Measurements from ENCODE around the gene C5orf63. TPM values are rescaled to one million over a fixed set of nuclear protein-coding genes. Genes with fewer than 3 reads are reported as not detected.

Gene C5orf63
- total RNA-seq, 1 experiment from 2014 or later: 1.2 TPM

- Histone ChIP-seq H4K8ac (replicated peaks; ENCODE audit: insufficient read length, low read depth, low read length) (no peak overlapping the region), H3K27me3 (ENCODE audit: insufficient read depth, low read length) (no peaks in the 10 kb centered on the region; the same call in 1 of the 2 replicates), H3K4ac (ENCODE audit: low read depth, low read length) (no peak overlapping the region), H3K79me2 (ENCODE audit: insufficient read depth, low read length) (no peaks in the 10 kb centered on the region), H3K27ac (ENCODE audit: insufficient read length, low read depth, low read length) (no peak overlapping the region), H3K18ac (ENCODE audit: insufficient read length, low read depth, low read length) (no peak overlapping the region), H2BK5ac (ENCODE audit: insufficient read length, low read length) (no peak overlapping the region), H2AFZ (ENCODE audit: low read length) (no peak overlapping the region), H3K79me1 (ENCODE audit: insufficient read depth, low read depth, low read length, poor library complexity, severe bottlenecking) (no peaks in the 10 kb centered on the region), H3K4me1 (ENCODE audit: insufficient read depth, low read length) (peaks cover 8% of the 10 kb centered on the region; the same call in 1 of the 2 replicates), H3K9me3 (ENCODE audit: control insufficient read depth, low read depth, low read length) (no peaks in the 10 kb centered on the region), H3T11ph (ENCODE audit: low read length) (no peak overlapping the region), H3K56ac (ENCODE audit: insufficient read length, low read depth, low read length) (no peak overlapping the region), H2AK5ac (ENCODE audit: insufficient read length, low read length) (no peak overlapping the region), H3K9ac (ENCODE audit: extremely low read depth, insufficient read length, low read length) (no peak overlapping the region), H3K23ac (ENCODE audit: insufficient read length, low read depth, low read length) (no peak overlapping the region), H2BK15ac (ENCODE audit: low read depth, low read length) (no peak overlapping the region), H2BK20ac (ENCODE audit: low read depth, low read length, poor library complexity, severe bottlenecking) (no peak overlapping the region), H4K91ac (ENCODE audit: insufficient read length, low read depth, low read length) (no peak overlapping the region), H3K14ac (ENCODE audit: insufficient read depth, low read length) (no peak overlapping the region), H3K23me2 (ENCODE audit: insufficient read length, low read depth, low read length, poor library complexity, severe bottlenecking) (no peaks in the 10 kb centered on the region), H3K4me2 (ENCODE audit: insufficient read depth, insufficient read length, low read length) (no peak overlapping the region), H4K20me1 (ENCODE audit: control insufficient read depth, insufficient read depth, insufficient read length) (no peaks in the 10 kb centered on the region), H2BK12ac (ENCODE audit: insufficient read length, low read depth, low read length) (no peak overlapping the region), H4K5ac (ENCODE audit: insufficient read length, low read depth, low read length) (no peak overlapping the region), H2BK120ac (ENCODE audit: low read depth, low read length, poor library complexity, severe bottlenecking) (no peak overlapping the region)
- Mint-ChIP-seq H3K4me1 (peaks cover 22 to 35% of the 10 kb centered on the region in 2 experiments), H3K36me3 (ENCODE audit: insufficient read depth in 1 of 3, low read depth in 3 of 3) (no peaks in the 10 kb centered on the region), H3K27me3 (ENCODE audit: low read depth) (no peaks in the 10 kb centered on the region), H3K4me3 (no peak overlapping the region), H3K27ac (no peak overlapping the region), H3K9me3 (no peaks in the 10 kb centered on the region; a peak in 1 of 5 replicates)
- no CpG with 5 or more reads among the region's 5 CpGs for WGBS (ENCODE audit: extremely low coverage, insufficient read length, low lambda C conversion rate)
- no peak for TF ChIP-seq CTCF (conservative IDR thresholded peaks at IDR 0.05)
- DNase-seq: no peak
These were observed 12.5 kb upstream of the C5orf63 start for GRCh38 chr5:127085796-127086195.

All from H9 (cell line).